Measurements from ENCODE around the gene OCLN. TPM values are rescaled to one million over a fixed set of nuclear protein-coding genes. Genes with fewer than 3 reads are reported as not detected.
"Not testable (repeated sequence)": the region's sequence is repeated elsewhere in the genome, so short reads cannot be mapped to it uniquely, and the experiment has no call there.

OCLN gene
- total and polyA plus RNA-seq, 5 experiments from 2014 or later: 0.08 to 4.7 (median 0.14) TPM

DNA sequence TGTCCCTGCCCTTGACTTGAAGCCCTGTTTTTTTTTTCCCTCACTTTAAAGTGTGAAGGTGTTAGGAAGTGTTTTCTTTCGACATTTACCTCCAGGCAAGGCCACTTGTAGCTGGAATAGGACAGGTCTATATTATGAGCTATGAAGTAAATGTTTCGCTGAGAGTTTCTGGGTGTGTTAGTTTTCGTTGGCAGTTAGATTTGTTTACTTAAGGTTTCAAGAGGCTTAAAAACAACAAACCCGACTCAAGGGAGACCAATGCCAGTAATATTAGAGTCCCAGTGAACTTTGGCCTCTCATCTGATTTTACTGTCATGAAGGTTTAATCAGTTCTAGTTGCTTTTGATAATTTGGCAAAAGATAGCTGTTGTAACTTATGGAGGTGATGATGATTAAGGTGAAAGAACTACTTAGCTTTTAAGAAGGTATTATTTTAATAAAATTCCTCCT is 25.2 kb downstream of the OCLN start:
- DNase-seq (no peak), ATAC-seq (no peak)
- H3K36me3 Mint-ChIP-seq: no peaks in the 10 kb centered on the region
- POLR2A ChIA-PET: no interaction called here
- H3K4me1 Mint-ChIP-seq: no peaks in the 10 kb centered on the region
- H3K27ac Mint-ChIP-seq: no peak overlapping the region
- peaks cover 0 to 2% (median 0%) of the 10 kb centered on the region in 5 donors for H3K27me3 Mint-ChIP-seq
- peaks cover 0 to 8% (median 0%) of the 10 kb centered on the region in 9 donors for H3K9me3 Mint-ChIP-seq
- no peak overlapping the region for H3K4me3 Mint-ChIP-seq

DNA sequence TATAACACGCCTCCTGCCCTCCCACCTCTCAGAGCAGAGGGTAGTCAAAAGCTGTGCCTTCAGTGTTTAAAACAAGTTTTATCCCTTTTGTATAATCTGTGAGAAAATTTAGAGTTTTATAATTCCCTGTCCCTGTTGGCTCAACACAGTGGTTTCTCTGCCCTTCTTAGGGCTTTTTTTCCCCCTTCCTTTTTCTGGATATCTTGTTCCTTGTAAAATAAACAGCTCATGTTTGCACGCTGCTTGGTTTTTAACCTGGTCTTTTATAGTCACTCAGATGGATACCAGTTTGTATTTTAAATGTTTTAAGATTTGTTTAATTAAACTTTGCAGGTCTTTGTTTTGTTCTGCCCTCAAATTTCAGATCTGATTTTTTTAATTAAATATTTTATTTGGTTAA is 26.7 kb downstream of the OCLN start:
- no peak overlapping the region for H3K27ac Mint-ChIP-seq
- POLR2A ChIA-PET: no interaction called here
- DNase-seq: no peak
- peaks cover 0 to 2% (median 0%) of the 10 kb centered on the region in 9 donors for H3K9me3 Mint-ChIP-seq
- no peak overlapping the region for H3K4me3 Mint-ChIP-seq
- H3K36me3 Mint-ChIP-seq: no peaks in the 10 kb centered on the region
- H3K27me3 Mint-ChIP-seq: peaks cover 0 to 2% (median 0%) of the 10 kb centered on the region in 5 donors
- no peaks in the 10 kb centered on the region for H3K4me1 Mint-ChIP-seq
- no peak for ATAC-seq

DNA sequence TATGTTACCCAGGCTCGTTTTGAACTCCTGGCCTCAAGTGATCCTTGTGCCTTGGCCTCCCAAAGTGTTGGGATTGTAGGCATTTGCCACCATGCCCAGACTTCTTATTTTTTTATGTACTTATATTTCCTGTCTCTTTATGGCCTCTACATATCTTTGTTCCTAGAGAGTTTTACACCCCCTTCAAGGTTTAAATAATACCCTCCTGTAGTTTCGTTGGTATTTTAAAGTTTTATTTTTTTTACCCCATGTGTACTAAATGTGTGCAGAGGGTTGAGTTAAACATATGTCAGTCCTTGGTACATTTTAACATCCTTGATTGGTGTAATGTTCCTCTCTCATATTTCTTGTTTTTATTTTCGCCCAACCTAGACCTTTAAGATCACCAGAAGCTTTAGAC is 29.4 kb downstream of the OCLN start:
- H3K9me3 Mint-ChIP-seq: no peaks in the 10 kb centered on the region
- peaks cover 0 to 2% (median 0%) of the 10 kb centered on the region in 5 donors for H3K27me3 Mint-ChIP-seq
- H3K36me3 Mint-ChIP-seq: no peaks in the 10 kb centered on the region
- H3K4me3 Mint-ChIP-seq: no peak overlapping the region
- ATAC-seq (no peak), DNase-seq (no peak)
- no peaks in the 10 kb centered on the region for H3K4me1 Mint-ChIP-seq
- POLR2A ChIA-PET: no interaction called here
- H3K27ac Mint-ChIP-seq: no peak overlapping the region

DNA sequence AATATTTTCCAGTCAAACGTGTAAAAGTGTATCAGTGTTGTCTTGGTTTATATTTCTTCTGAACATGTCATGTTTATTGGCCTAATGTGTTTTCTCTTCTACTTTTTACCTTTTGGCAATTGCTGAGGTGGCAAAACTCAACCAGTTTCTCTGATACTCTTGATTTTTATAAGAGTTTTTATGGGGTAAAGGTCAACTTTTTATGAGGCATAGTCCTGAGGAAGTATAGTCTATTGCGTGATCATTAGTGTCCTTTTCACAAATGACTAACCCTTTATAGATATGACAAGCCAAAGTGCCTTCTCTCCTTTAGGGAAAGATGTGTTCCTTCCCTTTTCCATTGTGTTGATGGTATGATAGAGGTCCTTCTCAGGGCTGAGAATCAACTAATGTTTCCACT is 32.9 kb downstream of the OCLN start:
- no peaks in the 10 kb centered on the region for H3K36me3 Mint-ChIP-seq
- H3K27ac Mint-ChIP-seq: no peak overlapping the region
- H3K4me1 Mint-ChIP-seq: no peaks in the 10 kb centered on the region
- peaks cover 0 to 8% (median 5%) of the 10 kb centered on the region in 5 donors for H3K27me3 Mint-ChIP-seq
- no peaks in the 10 kb centered on the region for H3K9me3 Mint-ChIP-seq
- no peak overlapping the region for H3K4me3 Mint-ChIP-seq
- DNase-seq (no peak), ATAC-seq (no peak)
- POLR2A ChIA-PET: no interaction called here

DNA sequence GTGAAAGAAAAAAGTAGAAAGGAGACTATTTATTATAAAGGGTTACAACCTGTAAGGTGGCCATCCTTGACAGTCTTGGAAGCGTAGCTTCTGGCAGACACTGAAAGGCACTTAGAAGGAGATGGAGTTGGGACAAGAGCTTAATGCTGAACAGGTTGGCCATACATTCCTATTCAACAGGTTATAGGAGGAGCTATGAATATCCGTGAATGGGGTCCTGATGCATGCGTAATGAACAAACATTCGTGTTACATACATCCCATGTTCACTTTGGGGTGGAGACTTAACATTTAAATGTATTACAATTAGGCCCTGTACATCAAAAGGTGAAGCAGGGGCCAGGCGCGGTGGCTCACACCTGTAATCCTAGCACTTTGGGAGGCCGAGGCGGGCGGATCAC is 34.1 kb downstream of the OCLN start:
- Mint-ChIP-seq H3K36me3 (no peaks in the 10 kb centered on the region), H3K4me3 (no peak overlapping the region), H3K9me3 (no peaks in the 10 kb centered on the region), H3K27me3 (peaks cover 0 to 15% (median 5%) of the 10 kb centered on the region in 5 donors), H3K27ac (no peak overlapping the region), H3K4me1 (no peaks in the 10 kb centered on the region)
- ATAC-seq: no peak
- POLR2A ChIA-PET: no interaction called here
- no peak for DNase-seq

DNA sequence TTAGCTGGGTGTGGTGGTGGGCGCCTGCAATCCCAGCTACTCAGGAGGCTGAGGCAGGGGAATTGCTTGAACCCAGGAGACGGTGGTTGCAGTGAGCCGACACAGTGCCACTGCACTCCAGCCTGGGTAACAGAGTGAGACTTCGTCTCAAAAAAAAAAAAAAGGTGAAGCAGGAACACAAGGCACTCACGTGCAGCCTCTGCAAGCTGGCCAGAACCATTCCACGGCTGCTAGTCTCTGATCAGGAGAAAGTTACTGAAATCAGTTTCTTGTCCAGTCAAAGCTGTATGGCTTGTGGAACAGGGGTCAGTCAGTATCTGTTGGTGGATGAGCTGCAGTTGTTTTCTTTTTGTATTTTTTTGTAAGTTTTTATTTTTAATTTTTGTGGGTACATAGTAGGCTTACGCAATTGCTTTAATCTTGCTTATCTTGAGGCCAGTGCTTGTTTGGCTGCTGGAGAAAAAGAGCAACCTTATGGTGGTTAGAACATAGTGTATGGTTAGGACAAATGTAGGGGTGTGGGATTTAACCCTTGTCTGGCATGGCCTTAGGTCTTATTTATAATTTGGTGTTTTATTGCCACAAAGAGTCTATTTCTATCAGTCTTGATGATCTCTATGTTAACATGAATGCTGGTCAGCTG is 34.7 kb downstream of the OCLN start:
- POLR2A ChIA-PET: no interaction called here
- H3K27me3 Mint-ChIP-seq: peaks cover 0 to 15% (median 5%) of the 10 kb centered on the region in 5 donors
- no peaks in the 10 kb centered on the region for H3K9me3 Mint-ChIP-seq
- no peaks in the 10 kb centered on the region for H3K4me1 Mint-ChIP-seq
- no peak for DNase-seq
- no peaks in the 10 kb centered on the region for H3K36me3 Mint-ChIP-seq
- H3K27ac Mint-ChIP-seq: no peak overlapping the region
- no peak overlapping the region for H3K4me3 Mint-ChIP-seq
- no peak for ATAC-seq

DNA sequence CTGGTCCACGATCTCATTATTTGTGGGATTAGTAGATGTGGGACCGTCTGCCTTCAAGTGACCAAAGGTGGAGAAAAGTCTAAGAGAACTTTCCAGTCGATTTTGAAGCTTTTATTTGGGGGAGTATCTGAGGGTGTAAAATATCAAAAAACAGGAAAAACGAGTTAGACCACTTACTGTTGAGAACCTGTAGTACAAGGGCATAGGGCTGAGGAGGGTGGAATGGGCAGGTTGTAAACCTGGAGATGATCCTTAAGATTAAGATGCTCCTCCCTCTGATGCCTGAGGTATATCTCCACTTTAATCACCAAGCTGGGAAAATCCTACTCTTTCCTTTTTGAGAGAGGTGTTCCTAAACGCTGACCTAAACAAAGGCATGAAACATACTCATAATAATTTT is 35.4 kb downstream of the OCLN start:
- ATAC-seq (no peak), DNase-seq (no peak)
- no peak overlapping the region for H3K27ac Mint-ChIP-seq
- H3K27me3 Mint-ChIP-seq: peaks cover 0 to 15% (median 5%) of the 10 kb centered on the region in 5 donors
- H3K4me3 Mint-ChIP-seq: no peak overlapping the region
- POLR2A ChIA-PET: no interaction called here
- no peaks in the 10 kb centered on the region for H3K9me3 Mint-ChIP-seq
- H3K4me1 Mint-ChIP-seq: no peaks in the 10 kb centered on the region
- H3K36me3 Mint-ChIP-seq: no peaks in the 10 kb centered on the region

DNA sequence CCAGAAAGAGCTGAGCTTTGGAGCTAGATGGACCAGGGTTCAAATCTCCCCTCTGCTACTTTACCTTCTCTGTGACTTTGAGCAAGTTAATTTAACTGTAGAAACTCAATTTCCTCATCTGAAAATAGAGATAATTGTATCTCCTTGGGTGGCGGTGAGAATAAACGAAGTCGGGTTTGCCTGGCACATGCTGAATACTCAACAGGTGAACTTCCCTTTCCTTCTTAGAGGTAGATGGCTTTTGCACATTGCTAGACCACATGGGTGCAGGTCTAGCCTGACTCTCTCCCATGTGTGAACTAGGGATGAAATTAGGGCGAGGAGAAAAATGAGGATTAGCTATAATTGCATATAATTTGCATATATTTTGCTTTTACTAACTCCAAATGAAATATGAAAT is 36.0 kb downstream of the OCLN start:
- DNase-seq (no peak), ATAC-seq (no peak)
- POLR2A ChIA-PET: no interaction called here
- H3K27ac Mint-ChIP-seq: no peak overlapping the region
- H3K4me3 Mint-ChIP-seq: no peak overlapping the region
- no peaks in the 10 kb centered on the region for H3K36me3 Mint-ChIP-seq
- H3K4me1 Mint-ChIP-seq: no peaks in the 10 kb centered on the region
- H3K9me3 Mint-ChIP-seq: no peaks in the 10 kb centered on the region
- peaks cover 0 to 15% (median 5%) of the 10 kb centered on the region in 5 donors for H3K27me3 Mint-ChIP-seq

DNA sequence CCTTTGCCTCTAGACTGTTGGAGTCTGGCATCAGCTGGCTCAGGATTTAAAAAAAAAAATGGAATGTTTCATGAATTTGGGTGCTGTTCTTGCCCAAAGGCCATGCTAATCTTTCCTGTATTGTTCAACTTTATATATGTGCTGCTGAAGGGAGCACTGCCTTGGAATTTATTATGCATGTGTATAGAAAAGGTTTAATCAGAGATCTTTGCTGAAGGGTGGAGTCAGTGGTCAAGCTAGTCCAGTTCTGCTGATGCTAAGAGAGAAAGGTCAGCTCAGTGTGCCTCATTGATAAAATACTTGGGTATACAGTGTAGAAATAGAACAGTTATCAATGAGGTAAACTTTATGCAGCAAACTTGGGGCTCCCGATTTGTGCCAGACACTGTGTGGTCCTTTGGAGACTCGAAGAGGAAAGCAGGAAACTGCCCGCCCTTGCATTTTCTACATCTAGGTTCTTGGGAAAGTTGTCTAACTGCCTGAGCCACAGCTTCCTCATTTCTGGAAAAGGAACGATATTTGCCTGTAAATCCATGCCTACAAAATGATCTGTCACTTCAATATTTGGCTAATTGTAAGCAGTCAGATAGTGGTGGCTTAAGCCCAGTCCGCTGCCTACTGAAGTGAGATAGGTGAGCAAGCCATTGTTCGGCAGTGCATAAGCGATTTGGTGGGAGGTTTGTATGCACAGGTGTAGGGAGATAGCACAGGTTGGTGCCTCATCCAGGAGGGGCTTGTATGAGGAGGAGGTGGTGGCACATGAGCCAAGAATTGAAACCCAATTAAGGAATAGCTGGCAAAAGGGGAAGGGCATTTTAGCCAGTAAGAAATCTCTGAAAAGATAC is 38.2 kb downstream of the OCLN start:
- Mint-ChIP-seq H3K4me1 (no peaks in the 10 kb centered on the region), H3K27ac (peak overlapping the region in 1 of 10 donors; percentile 56), H3K9me3 (no peaks in the 10 kb centered on the region), H3K36me3 (no peaks in the 10 kb centered on the region), H3K4me3 (no peak overlapping the region), H3K27me3 (peaks cover 0 to 15% (median 5%) of the 10 kb centered on the region in 5 donors)
- POLR2A ChIA-PET: no interaction called here
- ATAC-seq (no peak), DNase-seq (no peak)

DNA sequence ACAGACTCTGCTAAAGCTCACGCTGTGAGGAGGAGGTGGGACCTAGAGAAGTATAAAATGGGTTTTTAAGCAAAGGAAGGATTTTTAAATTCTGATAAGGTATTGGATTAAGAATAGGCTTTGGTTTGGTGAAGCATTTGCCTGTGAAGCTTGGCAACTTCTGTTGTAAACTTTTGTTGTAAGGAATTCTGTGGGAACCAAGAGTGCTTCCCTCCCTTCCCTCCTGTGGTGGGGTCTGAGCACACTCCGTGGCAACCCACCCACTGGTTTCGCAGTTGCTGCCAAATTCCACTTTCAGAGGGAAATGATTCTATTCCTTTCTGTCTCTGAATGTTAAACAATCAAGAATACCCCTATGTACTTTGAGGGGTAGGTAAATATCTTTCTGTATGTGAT is 38.8 kb downstream of the OCLN start:
- no peaks in the 10 kb centered on the region for H3K4me1 Mint-ChIP-seq
- DNase-seq: no peak
- no peaks in the 10 kb centered on the region for H3K9me3 Mint-ChIP-seq
- no peak for ATAC-seq
- no peaks in the 10 kb centered on the region for H3K36me3 Mint-ChIP-seq
- no peak overlapping the region for H3K4me3 Mint-ChIP-seq
- POLR2A ChIA-PET: no interaction called here
- H3K27ac Mint-ChIP-seq: no peak overlapping the region
- H3K27me3 Mint-ChIP-seq: peaks cover 0 to 15% (median 5%) of the 10 kb centered on the region in 5 donors

DNA sequence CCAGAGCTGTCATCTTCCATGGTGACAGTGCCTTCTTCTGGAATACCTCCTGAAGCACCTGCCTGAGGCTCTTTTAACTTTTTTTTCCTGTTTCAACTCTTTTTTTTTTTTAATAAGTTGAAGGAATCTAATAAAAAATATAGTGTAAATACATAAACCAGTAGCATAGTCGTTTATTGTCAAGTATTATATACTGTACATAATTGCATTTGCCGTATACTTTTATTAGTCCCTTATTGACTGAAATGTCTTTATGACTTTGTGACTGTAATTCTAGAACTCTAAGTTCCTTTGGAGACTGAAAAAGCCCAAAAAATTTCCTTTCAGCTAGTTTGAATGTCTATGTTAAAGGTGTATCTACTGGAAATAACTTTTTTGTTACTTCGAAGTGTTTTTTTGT is 45.3 kb downstream of the OCLN start:
- DNase-seq, H3K27me3 Mint-ChIP-seq, H3K4me3 Mint-ChIP-seq, H3K4me1 Mint-ChIP-seq, H3K9me3 Mint-ChIP-seq, H3K27ac Mint-ChIP-seq, H3K36me3 Mint-ChIP-seq, ATAC-seq, POLR2A ChIA-PET: not testable (repeated sequence)

DNA sequence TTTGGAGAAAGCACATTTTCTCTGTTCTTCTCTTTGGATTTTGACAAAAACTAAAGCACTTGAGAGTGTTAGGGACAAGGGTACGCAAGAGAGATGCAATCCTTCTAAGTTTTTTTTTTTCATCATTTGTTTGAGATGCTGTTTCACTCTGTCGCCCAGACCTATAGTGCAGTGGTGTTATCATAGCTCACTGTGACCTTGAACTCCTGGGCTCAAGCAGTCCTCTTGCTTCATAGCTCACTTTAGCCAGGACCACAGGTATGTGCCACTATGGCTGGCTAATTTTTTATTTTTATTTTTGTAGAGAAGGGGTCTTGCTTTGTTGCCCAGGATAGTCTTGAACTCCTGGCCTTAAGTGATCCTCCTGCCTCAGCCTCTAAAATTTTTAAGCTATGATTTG is 46.1 kb downstream of the OCLN start:
- H3K4me1 Mint-ChIP-seq, H3K27ac Mint-ChIP-seq, H3K27me3 Mint-ChIP-seq, H3K9me3 Mint-ChIP-seq, ATAC-seq, POLR2A ChIA-PET, H3K36me3 Mint-ChIP-seq, H3K4me3 Mint-ChIP-seq, DNase-seq: not testable (repeated sequence)

DNA sequence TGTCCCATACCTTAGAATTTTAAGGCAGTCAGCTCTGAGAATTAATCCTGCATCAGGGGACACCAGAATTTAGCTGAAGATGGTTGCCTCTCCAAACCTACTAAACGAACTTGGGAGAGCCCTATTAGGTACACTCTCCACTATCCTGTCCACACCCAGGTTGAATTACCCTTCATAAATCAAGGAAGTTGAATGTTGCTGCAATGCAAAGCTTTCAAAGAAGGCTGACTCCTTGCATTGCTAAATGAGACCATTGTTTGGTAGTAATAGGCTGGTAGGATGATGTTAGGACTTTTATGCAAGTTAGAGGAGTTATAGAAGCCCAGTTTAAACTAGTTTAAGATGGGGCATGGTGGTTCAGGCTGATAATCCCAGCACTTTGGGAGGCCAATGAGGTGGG is 48.8 kb downstream of the OCLN start:
- H3K9me3 Mint-ChIP-seq, DNase-seq, ATAC-seq, H3K27me3 Mint-ChIP-seq, POLR2A ChIA-PET, H3K36me3 Mint-ChIP-seq, H3K27ac Mint-ChIP-seq, H3K4me1 Mint-ChIP-seq, H3K4me3 Mint-ChIP-seq: not testable (repeated sequence)

All from naive thymus-derived CD8-positive, alpha-beta T cell (primary cell).